Tibial artery (tissue), 4 donors: ENCODE results near the gene ZNRD2.

Source experiments
- DNase-seq, 2 donors: peaks; one replicate each; pipeline ENCODE4 v3.0.0-alpha.2; 2019
- H3K27ac ChIP-seq, 2 donors: fragments of 200-600 bp; sonication (generic) in 1 of 2; 1 replicate in 1 of 2; 2 replicates in 1 of 2; pipeline ENCODE4 v1.5.1; 2018 to 2019; ENCODE audit warnings: mild to moderate bottlenecking in 1 of 2
- H3K27me3 ChIP-seq, 2 donors: fragments of 200-600 bp; sonication (generic) in 1 of 2; one replicate each; pipeline versions ENCODE4 v1.5.1 to v1.6.0; 2016 to 2019
- H3K36me3 ChIP-seq, 3 donors: fragments of 200-600 bp; sonication (generic) in 2 of 3; one replicate each; pipeline ENCODE4 v1.5.1; 2016 to 2019; ENCODE audit warnings: mild to moderate bottlenecking in 2 of 3
- H3K4me1 ChIP-seq, 4 donors: fragments of 200-600 bp; sonication (generic) in 2 of 4; 1 replicate in 3 of 4; 2 replicates in 1 of 4; pipeline ENCODE4 v1.5.1; 2016 to 2019
- H3K4me3 ChIP-seq, 2 donors: fragments of 200-600 bp; sonication (generic) in 1 of 2; 1 replicate in 1 of 2; 2 replicates in 1 of 2; pipeline ENCODE4 v1.5.1; 2018 to 2019; ENCODE audit warnings: mild to moderate bottlenecking in 2 of 2
- H3K9me3 ChIP-seq, 3 donors: fragments of 200-600 bp; sonication (generic) in 1 of 3; one replicate each; pipeline ENCODE4 v1.5.1; 2016 to 2019
- intact Hi-C: fragments of 100-400 bp; cut with DNase I; formaldehyde crosslinking; loops from one replicate; pipeline ENCODE4 v1.15.0; 2023; ENCODE audit warnings: low total_unique reads
- TF ChIP-seq, protein P1 (sequence below), 2 experiments: fragments of 200-600 bp in 1 of 2; fragments of 450-650 bp in 1 of 2; IDR thresholded peaks; one replicate each; pipeline ENCODE4 v1.5.1; 2017 to 2019; ENCODE audit warnings: antibody characterized with exemption in 2 of 2, mild to moderate bottlenecking in 1 of 2, moderate library complexity in 1 of 2

The ZNRD2 gene

DNA sequence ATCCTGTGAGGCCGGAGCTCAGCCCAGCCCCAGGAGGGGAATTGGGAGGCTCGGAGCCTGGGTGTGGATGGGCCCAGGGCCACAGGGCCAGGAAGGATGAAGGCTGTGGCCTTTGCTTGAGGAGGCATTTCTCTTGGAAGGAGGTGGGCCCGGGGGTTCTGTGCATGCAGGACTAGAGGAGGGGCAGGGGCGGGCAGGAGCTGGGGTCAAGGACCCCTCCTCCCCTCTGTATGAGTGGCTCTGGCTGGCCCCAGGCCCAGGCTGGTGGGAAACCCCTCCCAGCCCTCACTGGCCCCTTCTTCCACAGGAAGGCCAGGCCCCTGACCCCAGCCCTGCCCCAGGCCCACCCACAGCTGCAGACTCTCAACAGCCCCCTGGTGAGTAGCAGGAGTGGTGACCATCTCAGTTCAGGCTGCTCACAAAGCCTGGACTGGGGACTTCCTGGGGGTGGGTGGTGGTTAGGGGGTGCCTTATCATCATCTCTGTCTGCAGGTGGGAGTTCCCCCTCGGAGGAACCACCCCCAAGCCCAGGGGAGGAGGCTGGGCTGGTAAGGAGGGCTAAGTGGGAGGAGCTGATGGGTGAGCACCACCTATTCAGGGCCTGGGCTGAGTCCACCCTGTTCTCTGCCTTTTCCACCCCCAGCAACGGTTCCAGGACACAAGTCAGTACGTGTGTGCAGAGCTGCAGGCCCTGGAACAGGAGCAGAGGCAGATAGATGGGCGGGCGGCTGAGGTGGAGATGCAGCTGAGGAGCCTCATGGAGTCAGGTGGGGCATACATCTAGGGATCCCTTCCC, 19.4 kb downstream of the ZNRD2 start:
- H3K4me3 ChIP-seq: no peak overlapping the region
- peaks cover 41 to 70% (median 60%) of the 10 kb centered on the region in 3 donors for H3K36me3 ChIP-seq
- TF ChIP-seq, protein P1, sequence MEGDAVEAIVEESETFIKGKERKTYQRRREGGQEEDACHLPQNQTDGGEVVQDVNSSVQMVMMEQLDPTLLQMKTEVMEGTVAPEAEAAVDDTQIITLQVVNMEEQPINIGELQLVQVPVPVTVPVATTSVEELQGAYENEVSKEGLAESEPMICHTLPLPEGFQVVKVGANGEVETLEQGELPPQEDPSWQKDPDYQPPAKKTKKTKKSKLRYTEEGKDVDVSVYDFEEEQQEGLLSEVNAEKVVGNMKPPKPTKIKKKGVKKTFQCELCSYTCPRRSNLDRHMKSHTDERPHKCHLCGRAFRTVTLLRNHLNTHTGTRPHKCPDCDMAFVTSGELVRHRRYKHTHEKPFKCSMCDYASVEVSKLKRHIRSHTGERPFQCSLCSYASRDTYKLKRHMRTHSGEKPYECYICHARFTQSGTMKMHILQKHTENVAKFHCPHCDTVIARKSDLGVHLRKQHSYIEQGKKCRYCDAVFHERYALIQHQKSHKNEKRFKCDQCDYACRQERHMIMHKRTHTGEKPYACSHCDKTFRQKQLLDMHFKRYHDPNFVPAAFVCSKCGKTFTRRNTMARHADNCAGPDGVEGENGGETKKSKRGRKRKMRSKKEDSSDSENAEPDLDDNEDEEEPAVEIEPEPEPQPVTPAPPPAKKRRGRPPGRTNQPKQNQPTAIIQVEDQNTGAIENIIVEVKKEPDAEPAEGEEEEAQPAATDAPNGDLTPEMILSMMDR (IDR thresholded peaks at IDR 0.05): no peak
- H3K27me3 ChIP-seq: no peaks in the 10 kb centered on the region
- peaks cover 0 to 56% (median 45%) of the 10 kb centered on the region in 4 donors for H3K4me1 ChIP-seq
- peak overlapping the region; percentile 24 to 74 for H3K27ac ChIP-seq
- H3K9me3 ChIP-seq: no peaks in the 10 kb centered on the region
- no peak for DNase-seq
- intact Hi-C loops: loop anchor here (5.0 kb wide), 1 partner anchor 47 kb away; no protein-coding TSS in a partner anchor

GRCh38 chr11:65590240-65590738, 20.0 kb downstream of the ZNRD2 start:
- no peak overlapping the region for H3K4me3 ChIP-seq
- DNase-seq: no peak
- no peaks in the 10 kb centered on the region for H3K27me3 ChIP-seq
- H3K36me3 ChIP-seq: peaks cover 39 to 64% (median 56%) of the 10 kb centered on the region in 3 donors
- H3K27ac ChIP-seq: peak overlapping the region; percentile 3 to 24
- no peaks in the 10 kb centered on the region for H3K9me3 ChIP-seq
- TF ChIP-seq, protein P1 (IDR thresholded peaks at IDR 0.05): no peak
- H3K4me1 ChIP-seq: peaks cover 0 to 53% (median 47%) of the 10 kb centered on the region in 4 donors
- intact Hi-C loops: no loop called here

- Histone ChIP-seq H3K4me1 (peaks cover 0 to 38% (median 28%) of the 10 kb centered on the region in 4 donors), H3K4me3 (no peak overlapping the region), H3K9me3 (no peaks in the 10 kb centered on the region), H3K36me3 (peaks cover 32 to 58% (median 44%) of the 10 kb centered on the region in 3 donors), H3K27me3 (no peaks in the 10 kb centered on the region), H3K27ac (peak overlapping the region; percentile 3 to 8)
- TF ChIP-seq, protein P1 (IDR thresholded peaks at IDR 0.05): no peak
- intact Hi-C loops: no loop called here
- peak; percentile 63 to 68 for DNase-seq
These were observed 21.9 kb downstream of the ZNRD2 start for GRCh38 chr11:65591939-65592857.

GRCh38 chr11:65592858-65593517, 22.7 kb downstream of the ZNRD2 start:
- TF ChIP-seq, protein P1 (IDR thresholded peaks at IDR 0.05): no peak
- Histone ChIP-seq H3K4me1 (peaks cover 0 to 30% (median 21%) of the 10 kb centered on the region in 4 donors), H3K4me3 (no peak overlapping the region), H3K36me3 (peaks cover 37 to 66% (median 51%) of the 10 kb centered on the region in 3 donors), H3K27ac (peak overlapping the region; percentile 3 to 31), H3K9me3 (no peaks in the 10 kb centered on the region), H3K27me3 (no peaks in the 10 kb centered on the region)
- intact Hi-C loops: no loop called here
- peak in 1 of 2 donors; percentile 69 for DNase-seq
